Measurements from ENCODE around the gene CAPN12. TPM values are rescaled to one million over a fixed set of nuclear protein-coding genes. Genes with fewer than 3 reads are reported as not detected.

CAPN12 gene
- total and polyA plus RNA-seq, 2 of the 4 experiments (the other 2 are of a cell fraction): 0.18 to 0.97 TPM

GRCh38 chr19:38722947-38723605 lies 21.2 kb downstream of the CAPN12 start:
- in situ Hi-C loops (cut with MboI; ENCODE audit: low sequenced_read_pairs): no loop called here

More at GRCh38 chr19:38722947-38723605, 21.2 kb downstream of the CAPN12 start:
- Histone ChIP-seq H3K14ac (replicated peaks; ENCODE audit: low read depth, low read length) (no peak overlapping the region), H4K5ac (ENCODE audit: low read depth, low read length) (no peak overlapping the region), H2BK120ac (ENCODE audit: low read depth, low read length) (no peak overlapping the region), H3K4me3 (ENCODE audit: insufficient read depth, low read depth, low read length) (no peak overlapping the region), H3K9me1 (ENCODE audit: insufficient read depth, low read length) (peaks cover 9% of the 10 kb centered on the region; the same call in 1 of the 2 replicates), H2AK9ac (replicated peaks; ENCODE audit: low read depth, low read length, poor library complexity) (no peak overlapping the region), H4K91ac (ENCODE audit: insufficient read depth, low read depth, low read length) (no peak overlapping the region), H3K9ac (ENCODE audit: low read depth, low read length) (no peak overlapping the region), H3K23ac (ENCODE audit: low read depth, low read length) (no peak overlapping the region), H2BK5ac (ENCODE audit: low read depth, low read length, poor library complexity, severe bottlenecking) (no peak overlapping the region), H3K79me1 (ENCODE audit: low read depth in 1 of 2, low read length in 2 of 2) (peaks cover 40 to 74% of the 10 kb centered on the region in 2 experiments), H2AFZ (replicated peaks; ENCODE audit: low read length, poor library complexity) (no peak overlapping the region), H2BK15ac (ENCODE audit: low read depth, low read length) (no peak overlapping the region), H3K36me3 (ENCODE audit: control insufficient read depth, insufficient read depth, low read length) (peaks cover 96% of the 10 kb centered on the region), H3K4me2 (ENCODE audit: low read depth, low read length) (no peak overlapping the region), H3K9me3 (ENCODE audit: control insufficient read depth, insufficient read depth, low read length) (no peaks in the 10 kb centered on the region), H3K4me1 (ENCODE audit: control insufficient read depth, insufficient read depth, low read length) (peaks cover 8% of the 10 kb centered on the region; the same call in 1 of the 2 replicates), H2AK5ac (ENCODE audit: low read depth, low read length) (no peak overlapping the region), H3K27ac (ENCODE audit: insufficient read depth, low read length) (no peak overlapping the region), H4K20me1 (ENCODE audit: insufficient read depth, low read length) (peaks cover 44% of the 10 kb centered on the region), H2BK20ac (ENCODE audit: low read depth, low read length) (no peak overlapping the region), H3K4ac (ENCODE audit: low read depth, low read length) (no peak overlapping the region), H3K56ac (ENCODE audit: extremely low read depth, insufficient read depth, low read length) (no peak overlapping the region), H3K18ac (ENCODE audit: low read depth, low read length) (no peak overlapping the region), H3K27me3 (ENCODE audit: control insufficient read depth, insufficient read depth, low read length) (no peaks in the 10 kb centered on the region), H4K8ac (ENCODE audit: low read depth in 2 of 2, low read length in 2 of 2) (no peak overlapping the region)
- DNase-seq (no peak), ATAC-seq (ENCODE audit: low read depth) (no peak)
- BruUV-seq (replicated peaks): no TSS peak
- intact Hi-C loops (cut with micrococcal nuclease): no loop called here
- ChIA-PET CTCF (no interaction called here), POLR2A (ENCODE audit: unreplicated experiment) (interaction anchor here (0.6 kb wide), 1 partner anchor 68 kb away, joined by 10 read pairs; no protein-coding TSS in a partner anchor)
- TF ChIP-seq MAFK (IDR thresholded peaks at IDR 0.05; ENCODE audit: low read depth, low read length) (no peak), BHLHE40 (IDR thresholded peaks at IDR 0.05; ENCODE audit: low read depth, low read length) (no peak), CTCF (conservative IDR thresholded peaks at IDR 0.05; ENCODE audit: low read depth, low read length) (no peak), CEBPB (IDR thresholded peaks at IDR 0.05; ENCODE audit: low read depth, low read length) (no peak), POLR2A (IDR thresholded peaks at IDR 0.05; ENCODE audit: low read depth, low read length) (no peak), NFE2L2 (IDR thresholded peaks at IDR 0.05; ENCODE audit: low read depth, low read length) (no peak), SMC3 (IDR thresholded peaks at IDR 0.05; ENCODE audit: low read depth, low read length) (no peak)
- 87% methylated on average over 3 of the region's 10 CpGs; no CpG with 5 or more reads in 1 of the 2 experiments for WGBS, 2 experiments (ENCODE audit: extremely low coverage in 2 of 2, insufficient read length in 1 of 2)
- dilution Hi-C loops (cut with HindIII; ENCODE audit: low sequenced_read_pairs, unreplicated experiment): no loop called here

Data from IMR-90 (cell line).